ENCODE results near the gene SLC41A3.

Gene SLC41A3

GRCh38 chr3:126026761-126027160, 57.2 kb downstream of the SLC41A3 start:
- no peak for DNase-seq (ENCODE audit: low spot score)

GRCh38 chr3:126026277-126026751, 57.6 kb downstream of the SLC41A3 start:
- DNase-seq (ENCODE audit: low spot score), result no peak

- no peak for DNase-seq (ENCODE audit: low spot score)
Observed at GRCh38 chr3:126025862-126026261, 58.1 kb downstream of the SLC41A3 start.

- no peak for DNase-seq (ENCODE audit: low spot score)
Observed at GRCh38 chr3:126025116-126025729, 58.7 kb downstream of the SLC41A3 start.

GRCh38 chr3:126024049-126024854, 59.7 kb downstream of the SLC41A3 start:
- no peak for DNase-seq (ENCODE audit: low spot score)

GRCh38 chr3:126023390-126023789, 60.5 kb downstream of the SLC41A3 start:
- no peak for DNase-seq (ENCODE audit: low spot score)

- no peak for DNase-seq (ENCODE audit: low spot score)
Observed at GRCh38 chr3:126022741-126023359, 61.1 kb downstream of the SLC41A3 start.

GRCh38 chr3:126021702-126022101, 62.2 kb downstream of the SLC41A3 start:
- DNase-seq (ENCODE audit: low spot score), result no peak

- no peak for DNase-seq (ENCODE audit: low spot score)
Observed at GRCh38 chr3:126021224-126021623, 62.7 kb downstream of the SLC41A3 start.

GRCh38 chr3:126019683-126020082, 64.2 kb downstream of the SLC41A3 start:
- DNase-seq (ENCODE audit: low spot score), result no peak

GRCh38 chr3:126018995-126019394, 64.9 kb downstream of the SLC41A3 start:
- no peak for DNase-seq (ENCODE audit: low spot score)

- DNase-seq (ENCODE audit: low spot score), result no peak
Observed at GRCh38 chr3:126018545-126018944, 65.4 kb downstream of the SLC41A3 start.

GRCh38 chr3:126017362-126017761, 66.6 kb downstream of the SLC41A3 start:
- DNase-seq (ENCODE audit: low spot score), result no peak

- DNase-seq (ENCODE audit: low spot score), result no peak
Observed at GRCh38 chr3:126016616-126017015, 67.3 kb downstream of the SLC41A3 start.

GRCh38 chr3:126015075-126015474, 68.8 kb downstream of the SLC41A3 start:
- DNase-seq (ENCODE audit: low spot score), result no peak

- no peak for DNase-seq (ENCODE audit: low spot score)
Observed at GRCh38 chr3:126014252-126014651, 69.7 kb downstream of the SLC41A3 start.

GRCh38 chr3:126013751-126014156, 70.2 kb downstream of the SLC41A3 start:
- DNase-seq (ENCODE audit: low spot score), result no peak

GRCh38 chr3:126009181-126009580, 74.7 kb downstream of the SLC41A3 start:
- DNase-seq (ENCODE audit: low spot score), result no peak

- no peak for DNase-seq (ENCODE audit: low spot score)
Observed at GRCh38 chr3:126008219-126008618, 75.7 kb downstream of the SLC41A3 start.

- no peak for DNase-seq (ENCODE audit: low spot score)
Observed at GRCh38 chr3:126005951-126006350, 78.0 kb downstream of the SLC41A3 start.

- DNase-seq (ENCODE audit: low spot score), result no peak
Observed at GRCh38 chr3:126004692-126005091, 79.2 kb downstream of the SLC41A3 start.

GRCh38 chr3:126004217-126004616, 79.7 kb downstream of the SLC41A3 start:
- no peak for DNase-seq (ENCODE audit: low spot score)

Measured in hematopoietic multipotent progenitor cell treated with erythropoietin and hydrocortisone succinate and interleukin-3 and kit ligand, for 15 days (in vitro differentiated cells).